Smooth muscle cell (in vitro differentiated cells): Measurements from ENCODE around the gene VAV3. TPM values are rescaled to one million over a fixed set of nuclear protein-coding genes. Genes with fewer than 3 reads are reported as not detected.
"Not testable (repeated sequence)": the region's sequence is repeated elsewhere in the genome, so short reads cannot be mapped to it uniquely, and the experiment has no call there.

Experiments used
- DNase-seq: peaks from one replicate; lab custom pipeline; 2025; ENCODE audit not compliant: unreplicated experiment; lab: John Stamatoyannopoulos, UW
- H2AFZ ChIP-seq: fragments of 200-600 bp; sonication (generic); 2 replicates; pipeline ENCODE4 v1.6.0; 2016; ENCODE audit warnings: antibody characterized with exemption, low read depth, mild to moderate bottlenecking
- H3F3A ChIP-seq: fragments of 200-600 bp; sonication (generic); 2 replicates; pipeline ENCODE4 v1.6.0; 2017; ENCODE audit warnings: antibody characterized with exemption, low read depth
- H3K27ac ChIP-seq: fragments of 200-600 bp; sonication (generic); 2 replicates; pipeline ENCODE4 v1.5.1; 2016; ENCODE audit warnings: low read depth, mild to moderate bottlenecking
- H3K27me3 ChIP-seq: fragments of 200-600 bp; sonication (generic); 2 replicates; pipeline ENCODE4 v1.6.1; 2016; ENCODE audit warnings: low read depth, mild to moderate bottlenecking
- H3K36me3 ChIP-seq: fragments of 200-600 bp; sonication (generic); 2 replicates; pipeline ENCODE4 v1.5.1; 2016; ENCODE audit warnings: low read depth
- H3K4me1 ChIP-seq: fragments of 200-600 bp; sonication (generic); 2 replicates; pipeline ENCODE4 v1.5.1; 2016; ENCODE audit warnings: low read depth
- H3K4me2 ChIP-seq: fragments of 200-600 bp; sonication (generic); 2 replicates; pipeline ENCODE4 v1.6.0; 2016; ENCODE audit warnings: mild to moderate bottlenecking
- H3K4me3 ChIP-seq: fragments of 200-600 bp; sonication (generic); 2 replicates; pipeline ENCODE4 v1.5.1; 2016; ENCODE audit warnings: mild to moderate bottlenecking
- H3K79me2 ChIP-seq: fragments of 200-600 bp; sonication (generic); 2 replicates; pipeline ENCODE4 v1.6.0; 2016; ENCODE audit warnings: low read depth, mild to moderate bottlenecking
- H3K9ac ChIP-seq: fragments of 200-600 bp; sonication (generic); 2 replicates; pipeline ENCODE4 v1.6.0; 2016; ENCODE audit warnings: low read depth
- H3K9me3 ChIP-seq: fragments of 200-600 bp; sonication (generic); replicated peaks from 2 replicates; pipeline ENCODE4 v1.5.1; 2016; ENCODE audit warnings: low read depth
- H4K20me1 ChIP-seq: fragments of 200-600 bp; sonication (generic); 2 replicates; pipeline ENCODE4 v1.6.0; 2016; ENCODE audit warnings: low read depth
- CTCF ChIP-seq: fragments of 200-600 bp; sonication (generic); IDR thresholded peaks from 2 replicates; pipeline ENCODE4 v1.5.1; 2017; ENCODE audit warnings: borderline replicate concordance, mild to moderate bottlenecking, antibody characterized with exemption; ENCODE audit not compliant: insufficient read depth, poor library complexity, severe bottlenecking
- WGBS: methylation state at CpG from one replicate; pipeline ENCODE4 v1.1.7; 2016; ENCODE audit warnings: low lambda C conversion rate; 5-methylcytosine and 5-hydroxymethylcytosine counted together
- polyA plus RNA-seq: library from polyadenylated mRNA; unstranded; fragments of >200 nt; fragmentation: Nextera tagmentation; extraction: Ambion mirVana; gene quantifications from 2 replicates; pipeline ENCODE4 v1.2.1, GENCODE V29; 2016
- total RNA-seq: library from RNA; depleted of rRNA; stranded (reverse); fragments of >200 nt; gene quantifications from 2 replicates; pipeline ENCODE4 v1.2.3, GENCODE V29; 2014

Gene VAV3
- total and polyA plus RNA-seq, 2 experiments from 2014 or later: 0.62 to 10.1 TPM

GRCh38 chr1:107741242-107741641, 223.7 kb downstream of the VAV3 start:
- 85% methylated on average over 4 of the region's 4 CpGs for WGBS
- H3K9me3 ChIP-seq: no peaks in the 10 kb centered on the region
- no peak overlapping the region for H3K9ac ChIP-seq
- no peak overlapping the region for H3K4me2 ChIP-seq
- no peaks in the 10 kb centered on the region for H3K36me3 ChIP-seq
- no peaks in the 10 kb centered on the region for H3K4me1 ChIP-seq
- no peak overlapping the region for H2AFZ ChIP-seq
- no peak for DNase-seq
- H3K27ac ChIP-seq: no peak overlapping the region
- H4K20me1 ChIP-seq: no peaks in the 10 kb centered on the region
- no peaks in the 10 kb centered on the region for H3F3A ChIP-seq
- no peaks in the 10 kb centered on the region for H3K79me2 ChIP-seq
- TF ChIP-seq CTCF: no peak
- H3K27me3 ChIP-seq: no peaks in the 10 kb centered on the region
- H3K4me3 ChIP-seq: no peak overlapping the region

- Histone ChIP-seq H2AFZ (peak overlapping the region; percentile 25), H3K4me1 (no peaks in the 10 kb centered on the region), H3K36me3 (no peaks in the 10 kb centered on the region), H3K79me2 (no peaks in the 10 kb centered on the region), H3F3A (no peaks in the 10 kb centered on the region), H3K4me2 (no peak overlapping the region), H3K9ac (no peak overlapping the region), H4K20me1 (no peaks in the 10 kb centered on the region), H3K4me3 (no peak overlapping the region), H3K9me3 (no peaks in the 10 kb centered on the region), H3K27me3 (no peaks in the 10 kb centered on the region), H3K27ac (no peak overlapping the region)
- no peak for DNase-seq
- 82% methylated on average over 4 of the region's 4 CpGs for WGBS
- TF ChIP-seq CTCF: no peak
These were observed 224.4 kb downstream of the VAV3 start for GRCh38 chr1:107740579-107740978.

- Histone ChIP-seq H3K79me2 (no peaks in the 10 kb centered on the region), H3K4me2 (no peak overlapping the region), H3K27ac (no peak overlapping the region), H3K4me1 (no peaks in the 10 kb centered on the region), H3K4me3 (no peak overlapping the region), H3K36me3 (no peaks in the 10 kb centered on the region), H3K27me3 (no peaks in the 10 kb centered on the region), H3K9ac (no peak overlapping the region), H3K9me3 (no peaks in the 10 kb centered on the region), H2AFZ (no peak overlapping the region), H3F3A (no peaks in the 10 kb centered on the region), H4K20me1 (no peaks in the 10 kb centered on the region)
- no peak for TF ChIP-seq CTCF
- DNase-seq: no peak
- 89% methylated on average over 2 of the region's 2 CpGs for whole genome bisulfite sequencing
These were observed 225.3 kb downstream of the VAV3 start for GRCh38 chr1:107739651-107740050.

- no peak overlapping the region for H3K27ac ChIP-seq
- H4K20me1 ChIP-seq: no peaks in the 10 kb centered on the region
- TF ChIP-seq CTCF: no peak
- H3K27me3 ChIP-seq: no peaks in the 10 kb centered on the region
- H3K4me1 ChIP-seq: no peaks in the 10 kb centered on the region
- H3K9ac ChIP-seq: no peak overlapping the region
- no peaks in the 10 kb centered on the region for H3K79me2 ChIP-seq
- no peak overlapping the region for H3K4me2 ChIP-seq
- H3K36me3 ChIP-seq: no peaks in the 10 kb centered on the region
- 87% methylated on average over 4 of the region's 4 CpGs for WGBS
- H3K4me3 ChIP-seq: no peak overlapping the region
- DNase-seq: no peak
- no peak overlapping the region for H2AFZ ChIP-seq
- H3K9me3 ChIP-seq: no peaks in the 10 kb centered on the region
- H3F3A ChIP-seq: no peaks in the 10 kb centered on the region
These were observed 225.8 kb downstream of the VAV3 start for GRCh38 chr1:107739201-107739600.

GRCh38 chr1:107733401-107733800, 231.6 kb downstream of the VAV3 start:
- not testable (repeated sequence) for DNase-seq, H4K20me1 ChIP-seq, H2AFZ ChIP-seq, H3K79me2 ChIP-seq, H3K4me3 ChIP-seq, H3K27me3 ChIP-seq, H3K9ac ChIP-seq, H3K4me2 ChIP-seq, H3K36me3 ChIP-seq, H3K9me3 ChIP-seq, H3K27ac ChIP-seq, H3F3A ChIP-seq, H3K4me1 ChIP-seq
- 94% methylated on average over 7 of the region's 7 CpGs for WGBS
